ENCODE results near the gene TMEM163. TPM values are rescaled to one million over a fixed set of nuclear protein-coding genes. Genes with fewer than 3 reads are reported as not detected.

Gene TMEM163
- total RNA-seq, 1 experiment from 2014 or later: 0.94 TPM

- Mint-ChIP-seq H3K27ac (no peak overlapping the region), H3K4me1 (peaks cover 15% of the 10 kb centered on the region), H3K4me3 (no peak overlapping the region), H3K27me3 (ENCODE audit: low read depth) (no peaks in the 10 kb centered on the region), H3K36me3 (no peaks in the 10 kb centered on the region), H3K9me3 (no peaks in the 10 kb centered on the region; the same call in 1 of the 2 replicates)
- no peak for ATAC-seq
- TF ChIP-seq GABPB1 (CRISPR knock-in tag; IDR thresholded peaks at IDR 0.05) (no peak), FOXP1 (CRISPR knock-in tag; IDR thresholded peaks at IDR 0.05; ENCODE audit: borderline replicate concordance) (no peak), OVOL2 (CRISPR knock-in tag; IDR thresholded peaks at IDR 0.05; ENCODE audit: borderline replicate concordance) (no peak), ZNF532 (CRISPR knock-in tag; IDR thresholded peaks at IDR 0.05; ENCODE audit: borderline replicate concordance) (no peak), MXD4 (CRISPR knock-in tag; IDR thresholded peaks at IDR 0.05; ENCODE audit: borderline replicate concordance) (no peak), ZNF317 (CRISPR knock-in tag; IDR thresholded peaks at IDR 0.05; ENCODE audit: borderline replicate concordance, low read depth) (no peak), ZSCAN18 (CRISPR knock-in tag; IDR thresholded peaks at IDR 0.05) (no peak), E2F5 (CRISPR knock-in tag; IDR thresholded peaks at IDR 0.05) (no peak)
- POLR2A ChIA-PET: no interaction called here
- CTCF ChIA-PET: no interaction called here
- no peak for DNase-seq (ENCODE audit: low spot score)
These were observed 51.3 kb downstream of the TMEM163 start for GRCh38 chr2:134667541-134667940.

- Mint-ChIP-seq H3K4me3 (no peak overlapping the region), H3K9me3 (no peaks in the 10 kb centered on the region; the same call in 1 of the 2 replicates), H3K27me3 (ENCODE audit: low read depth) (no peaks in the 10 kb centered on the region), H3K36me3 (no peaks in the 10 kb centered on the region), H3K4me1 (peaks cover 15% of the 10 kb centered on the region), H3K27ac (no peak overlapping the region)
- no peak for DNase-seq (ENCODE audit: low spot score)
- POLR2A ChIA-PET: no interaction called here
- CTCF ChIA-PET: no interaction called here
- no peak for ATAC-seq
- no peak for TF ChIP-seq CREM (CRISPR knock-in tag; IDR thresholded peaks at IDR 0.05)
- TF ChIP-seq TCF7 (CRISPR knock-in tag; IDR thresholded peaks at IDR 0.05; ENCODE audit: low read depth): no peak
- no peak for TF ChIP-seq ELF4 (CRISPR knock-in tag; IDR thresholded peaks at IDR 0.05; ENCODE audit: low read depth)
- TF ChIP-seq ZNF425 (CRISPR knock-in tag; conservative IDR thresholded peaks at IDR 0.05): no peak
- no peak for TF ChIP-seq AFF4 (CRISPR knock-in tag; IDR thresholded peaks at IDR 0.05; ENCODE audit: borderline replicate concordance)
- TF ChIP-seq CTCF (IDR thresholded peaks at IDR 0.05): no peak
- TF ChIP-seq ZBTB21 (CRISPR knock-in tag; IDR thresholded peaks at IDR 0.05; ENCODE audit: borderline replicate concordance): no peak
- TF ChIP-seq ESRRA (CRISPR knock-in tag; IDR thresholded peaks at IDR 0.05; ENCODE audit: borderline replicate concordance): no peak
- no peak for TF ChIP-seq TEAD1 (CRISPR knock-in tag; IDR thresholded peaks at IDR 0.05)
- no peak for TF ChIP-seq ETV6 (CRISPR knock-in tag; IDR thresholded peaks at IDR 0.05)
- TF ChIP-seq ATF3 (CRISPR knock-in tag; conservative IDR thresholded peaks at IDR 0.05): no peak
- TF ChIP-seq SMAD4 (CRISPR knock-in tag; IDR thresholded peaks at IDR 0.05): no peak
These were observed 51.7 kb downstream of the TMEM163 start for GRCh38 chr2:134667081-134667480.

Measured in WTC11 (cell line).